NCI-H1105 (cell line): ENCODE results near the gene PGPEP1.
"Not testable (repeated sequence)": the region's sequence is repeated elsewhere in the genome, so short reads cannot be mapped to it uniquely, and the experiment has no call there.

Experiments
- DNase-seq: peaks from one replicate; lab custom pipeline; 2025; lab: John Stamatoyannopoulos, UW

Gene PGPEP1

GRCh38 chr19:18390065-18390907 lies 49.9 kb downstream of the PGPEP1 start:
- DNase-seq = no peak

DNA sequence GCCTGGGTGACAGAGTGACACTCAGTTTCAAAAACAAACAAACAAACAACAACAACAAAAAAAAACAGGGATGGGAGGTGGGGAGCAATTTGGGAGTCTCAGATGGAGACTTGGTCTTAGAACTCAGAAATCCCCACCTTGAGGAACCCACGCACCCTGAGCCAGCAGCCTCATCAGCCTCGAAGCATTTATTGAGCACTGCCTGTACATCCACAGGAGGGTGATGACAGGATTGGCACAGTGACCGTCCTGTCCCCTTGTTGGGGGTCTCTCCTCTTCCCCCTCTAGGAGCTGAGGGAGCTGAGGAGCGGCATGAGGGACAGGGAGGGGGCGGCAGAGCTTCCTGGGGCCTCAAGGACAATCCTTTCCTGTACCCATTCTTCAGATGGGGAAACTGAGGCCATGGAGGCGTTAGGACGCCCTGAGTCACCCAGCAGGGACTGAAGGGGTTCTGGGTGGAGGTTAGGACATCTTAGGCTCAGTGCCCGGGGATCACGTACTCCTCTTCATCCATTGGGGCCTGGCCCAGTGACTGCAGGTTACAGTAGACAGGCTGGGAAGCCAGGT lies 51.2 kb downstream of the PGPEP1 start:
- DNase-seq = no peak

GRCh38 chr19:18392417-18392816 lies 52.0 kb downstream of the PGPEP1 start:
- no peak for DNase-seq

GRCh38 chr19:18392926-18393325 lies 52.5 kb downstream of the PGPEP1 start:
- no peak for DNase-seq

GRCh38 chr19:18393836-18394235 lies 53.4 kb downstream of the PGPEP1 start:
- DNase-seq = no peak

GRCh38 chr19:18396471-18397241 lies 56.3 kb downstream of the PGPEP1 start:
- no peak for DNase-seq

- no peak for DNase-seq
Observed at GRCh38 chr19:18397242-18398202, 57.1 kb downstream of the PGPEP1 start, which contains the start of gene LRRC25. TSS of gene LRRC25 (minus strand) at chr19:18397622. CDS start at chr19:18396963, 659 bp downstream.

GRCh38 chr19:18399008-18399407 lies 58.6 kb downstream of the PGPEP1 start:
- no peak for DNase-seq

DNA sequence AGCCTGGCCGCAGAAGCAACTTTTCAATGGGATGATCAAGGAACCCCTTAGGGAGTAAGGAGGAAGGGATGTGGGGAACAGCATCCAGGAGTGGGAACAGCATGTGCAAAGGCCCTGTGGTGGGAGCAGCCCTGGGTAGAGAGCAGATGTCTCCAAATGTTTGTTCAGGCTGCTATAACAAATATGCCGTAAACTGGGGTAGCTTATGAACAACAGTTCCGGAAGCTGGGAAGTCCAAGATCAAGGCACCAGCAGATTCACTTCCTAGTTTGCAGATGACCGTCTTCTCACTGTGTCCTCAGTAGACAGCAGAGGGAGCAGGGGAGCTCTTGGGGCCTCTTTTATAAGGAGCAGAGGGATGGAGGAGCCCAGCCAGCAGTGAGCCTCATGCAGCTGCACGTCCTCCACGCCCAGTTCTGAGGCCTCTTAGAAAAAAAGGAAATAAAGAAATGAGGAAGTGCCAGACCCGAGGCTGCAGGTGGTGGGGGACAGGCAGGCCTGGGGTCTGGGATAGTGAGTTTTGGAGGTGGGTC lies 61.2 kb downstream of the PGPEP1 start:
- DNase-seq = no peak

DNA sequence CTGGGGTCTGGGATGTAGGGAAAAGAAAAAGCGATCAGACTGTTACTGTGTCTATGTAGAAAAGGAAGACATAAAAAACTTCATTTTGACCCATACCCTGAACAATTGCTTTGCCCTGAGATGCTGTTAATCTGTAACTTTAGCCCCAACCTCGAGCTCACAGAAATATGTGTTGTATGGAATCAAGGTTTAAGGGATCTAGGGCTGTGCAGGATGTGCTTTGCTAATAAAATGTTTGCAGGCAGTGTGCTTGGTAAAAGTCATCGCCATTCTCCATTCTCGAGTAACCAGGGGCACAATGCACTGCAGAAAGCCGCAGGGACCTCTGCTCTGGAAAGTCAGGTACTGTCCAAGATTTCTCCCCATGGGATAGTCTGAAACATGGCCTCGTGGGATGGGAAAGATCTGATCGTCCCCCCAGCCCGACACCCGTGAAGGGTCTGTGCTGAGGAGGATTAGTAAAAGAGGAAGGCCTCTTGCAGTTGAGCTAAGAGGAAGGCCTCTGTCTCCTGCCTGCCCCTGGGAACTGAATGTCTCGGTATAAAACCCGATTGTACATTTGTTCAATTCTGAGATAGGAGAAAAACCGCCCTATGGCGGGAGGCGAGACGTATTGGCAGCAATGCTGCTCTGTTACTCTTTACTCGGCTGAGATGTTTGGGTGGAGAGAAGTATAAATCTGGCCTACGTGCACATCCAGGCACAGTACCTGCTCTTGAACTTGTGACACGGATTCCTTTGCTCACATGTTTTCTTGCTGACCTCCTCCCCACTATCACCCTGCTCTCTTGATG lies 62.3 kb downstream of the PGPEP1 start:
- DNase-seq = not testable (repeated sequence)

DNA sequence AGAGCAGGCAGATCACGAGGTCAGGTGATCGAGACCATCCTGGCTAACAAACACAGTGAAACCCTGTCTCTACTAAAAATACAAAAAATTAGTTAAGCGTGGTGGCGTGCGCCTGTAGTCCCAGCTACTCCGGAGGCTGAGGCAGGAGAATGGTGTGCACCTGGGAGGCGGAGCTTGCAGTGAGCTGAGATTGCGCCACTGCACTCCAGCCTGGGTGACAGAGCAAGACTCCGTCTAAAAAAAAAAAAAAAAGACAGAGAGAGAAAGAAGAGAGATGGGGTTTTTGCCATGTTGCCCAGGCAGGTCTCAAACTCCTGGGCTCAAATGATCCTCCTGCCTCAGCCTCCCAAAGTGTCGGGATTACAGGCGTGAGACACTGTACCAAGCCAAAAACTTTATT lies 65.4 kb downstream of the PGPEP1 start:
- not testable (repeated sequence) for DNase-seq

- no peak for DNase-seq
Observed at GRCh38 chr19:18406749-18407148, 66.4 kb downstream of the PGPEP1 start.

- no peak for DNase-seq
Observed at GRCh38 chr19:18408053-18408476, 67.7 kb downstream of the PGPEP1 start.

- DNase-seq = no peak
Observed at GRCh38 chr19:18412610-18413239, 72.3 kb downstream of the PGPEP1 start.

DNA sequence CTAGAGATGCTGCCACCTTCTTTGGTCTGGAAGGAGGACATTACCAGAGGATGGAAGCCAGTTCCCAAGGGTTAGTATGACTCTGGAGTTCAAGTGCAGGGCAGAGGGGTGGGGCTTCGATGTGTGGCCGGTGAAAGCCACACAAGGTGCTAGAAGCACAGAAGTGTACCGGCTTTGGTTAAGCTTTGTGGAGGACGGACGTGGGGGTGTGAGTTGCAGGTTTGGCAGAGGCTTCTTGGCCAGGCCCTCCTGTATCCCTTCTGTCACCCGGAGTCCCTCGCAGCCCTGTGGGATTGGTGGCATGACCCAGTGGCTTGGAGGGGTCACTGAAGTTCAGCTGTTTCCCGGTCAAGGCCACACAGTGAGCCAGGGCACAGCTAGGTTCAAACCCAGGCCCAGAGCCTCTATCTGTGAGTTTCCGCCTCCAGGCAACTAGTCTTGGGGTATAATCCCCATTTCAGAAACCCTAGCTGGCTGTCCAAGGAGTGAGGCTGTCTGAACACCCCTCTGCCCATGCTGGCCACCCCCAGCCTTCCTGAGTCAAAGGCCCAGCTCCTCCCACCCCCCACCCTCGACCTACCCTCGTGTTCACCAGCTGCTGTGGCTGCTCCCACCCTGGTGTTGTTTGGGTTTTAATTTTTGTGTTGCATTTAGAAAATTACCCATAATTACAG lies 74.2 kb downstream of the PGPEP1 start:
- peak; percentile 44 for DNase-seq

- no peak for DNase-seq
Observed at GRCh38 chr19:18415178-18415867, 74.9 kb downstream of the PGPEP1 start.

GRCh38 chr19:18416778-18417249 lies 76.4 kb downstream of the PGPEP1 start:
- peak; percentile 77 for DNase-seq

DNA sequence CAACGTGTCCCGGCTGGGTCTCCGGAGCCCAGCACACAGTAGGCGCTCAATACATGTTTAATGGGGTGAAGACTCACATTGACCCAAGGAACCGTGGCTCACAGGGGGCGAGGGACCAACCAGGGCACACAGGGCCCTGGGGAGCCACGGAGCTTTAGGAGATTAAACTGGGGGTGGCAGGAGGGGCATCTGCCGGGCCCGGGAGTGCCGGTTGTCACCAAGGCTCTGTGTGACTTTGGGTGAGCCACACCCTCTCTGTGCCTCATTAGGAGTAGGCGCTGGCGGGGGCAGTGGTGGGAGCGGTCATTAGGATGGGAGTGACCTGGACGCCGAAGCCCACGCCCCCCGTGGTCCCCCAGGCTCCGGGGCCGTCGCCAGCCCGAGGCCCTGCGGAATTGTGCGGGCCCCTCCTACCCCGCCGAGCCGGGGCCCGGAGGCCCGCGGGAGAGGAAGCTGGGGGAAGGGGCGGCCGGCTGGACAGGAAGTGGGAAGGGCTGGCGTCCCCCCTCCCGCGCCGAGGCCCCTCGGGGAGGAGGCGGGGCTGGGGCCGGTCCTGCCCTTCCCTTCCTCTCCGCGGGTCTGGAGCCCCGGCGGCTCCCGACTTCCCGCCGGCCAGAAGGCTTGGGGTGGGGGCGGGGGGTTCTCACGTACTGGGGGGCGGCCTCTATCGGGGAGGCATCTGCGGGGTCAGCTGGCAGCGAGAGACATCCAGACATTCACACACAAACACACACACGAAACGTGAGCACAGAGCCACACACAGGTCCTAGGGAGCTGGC lies 77.0 kb downstream of the PGPEP1 start:
- DNase-seq = no peak
